ENCODE measurements around the gene HDAC11. TPM values are rescaled to one million over a fixed set of nuclear protein-coding genes. Genes with fewer than 3 reads are reported as not detected.
A peak's percentile ranks its signal among the peaks of the same experiment; 100 is the strongest.

HDAC11 gene
- total and polyA plus RNA-seq, 2 of the 13 experiments (the other 11 are each of a cell fraction or from before 2014, with no cell fraction given), result 13.7 to 33.1 TPM

GRCh38 chr3:13461169-13462124, 18.7 kb upstream of the HDAC11 start (continued):
- TF ChIP-seq, protein P1, sequence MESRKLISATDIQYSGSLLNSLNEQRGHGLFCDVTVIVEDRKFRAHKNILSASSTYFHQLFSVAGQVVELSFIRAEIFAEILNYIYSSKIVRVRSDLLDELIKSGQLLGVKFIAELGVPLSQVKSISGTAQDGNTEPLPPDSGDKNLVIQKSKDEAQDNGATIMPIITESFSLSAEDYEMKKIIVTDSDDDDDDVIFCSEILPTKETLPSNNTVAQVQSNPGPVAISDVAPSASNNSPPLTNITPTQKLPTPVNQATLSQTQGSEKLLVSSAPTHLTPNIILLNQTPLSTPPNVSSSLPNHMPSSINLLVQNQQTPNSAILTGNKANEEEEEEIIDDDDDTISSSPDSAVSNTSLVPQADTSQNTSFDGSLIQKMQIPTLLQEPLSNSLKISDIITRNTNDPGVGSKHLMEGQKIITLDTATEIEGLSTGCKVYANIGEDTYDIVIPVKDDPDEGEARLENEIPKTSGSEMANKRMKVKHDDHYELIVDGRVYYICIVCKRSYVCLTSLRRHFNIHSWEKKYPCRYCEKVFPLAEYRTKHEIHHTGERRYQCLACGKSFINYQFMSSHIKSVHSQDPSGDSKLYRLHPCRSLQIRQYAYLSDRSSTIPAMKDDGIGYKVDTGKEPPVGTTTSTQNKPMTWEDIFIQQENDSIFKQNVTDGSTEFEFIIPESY (CRISPR knock-in tag; IDR thresholded peaks at IDR 0.05), result peak; percentile 88
- TF ChIP-seq ETS1 (CRISPR knock-in tag; IDR thresholded peaks at IDR 0.05), result no peak
- TF ChIP-seq MAFK (conservative IDR thresholded peaks at IDR 0.05 in 1 of 2, IDR thresholded peaks at IDR 0.05 in 1 of 2; ENCODE audit: low read length in 2 of 2), result no peak
- no peak for TF ChIP-seq GLI4 (CRISPR knock-in tag; IDR thresholded peaks at IDR 0.05; ENCODE audit: borderline replicate concordance)
- no peak for TF ChIP-seq ZNF432 (CRISPR knock-in tag; IDR thresholded peaks at IDR 0.05; ENCODE audit: borderline replicate concordance)
- peak; percentile 94 for TF ChIP-seq STAG1 (CRISPR knock-in tag; IDR thresholded peaks at IDR 0.05)
- peak; percentile 52; the same call in 1 of the 2 replicates for TF ChIP-seq MEF2D (CRISPR knock-in tag; IDR thresholded peaks at IDR 0.05)
- TF ChIP-seq ZZZ3 (CRISPR knock-in tag; IDR thresholded peaks at IDR 0.05; ENCODE audit: borderline replicate concordance), result no peak
- peak; percentile 98 for TF ChIP-seq MYC (CRISPR knock-in tag; IDR thresholded peaks at IDR 0.05; ENCODE audit: borderline replicate concordance)
- no peak for TF ChIP-seq PLSCR1 (CRISPR knock-in tag; IDR thresholded peaks at IDR 0.05; ENCODE audit: borderline replicate concordance)
- peak; percentile 58; the same call in 1 of the 2 replicates for TF ChIP-seq HBP1 (CRISPR knock-in tag; IDR thresholded peaks at IDR 0.05; ENCODE audit: low read depth)
- peak; percentile 88 for TF ChIP-seq ERF (CRISPR knock-in tag; IDR thresholded peaks at IDR 0.05)
- TF ChIP-seq ZNF770 (CRISPR knock-in tag; IDR thresholded peaks at IDR 0.05), result peak; percentile 56; the same call in 1 of the 2 replicates
- TF ChIP-seq AKNA (CRISPR knock-in tag; IDR thresholded peaks at IDR 0.05; ENCODE audit: borderline replicate concordance), result no peak

Measured in HepG2 (cell line).